T47D (cell line): ENCODE results near the gene MGA.

ENCODE experiments used
- DNase-seq, 2 experiments: peaks; one replicate each; pipeline versions ENCODE4 v3.0.0 to v3.0.0-alpha.2; 2011 to 2012; ENCODE audit warnings: low read depth in 1 of 2, low spot score in 1 of 2
- JUND ChIP-seq: IDR thresholded peaks from 2 replicates; pipeline ENCODE4 v1.6.1; 2012; ENCODE audit warnings: low read depth
- in situ Hi-C: cut with HindIII; loops from 2 replicates; pipeline ENCODE4 v1.10.0; 2016; ENCODE audit warnings: low sequenced_read_pairs, low pct_unique_long_range_greater_than_20kb

The MGA gene

DNA sequence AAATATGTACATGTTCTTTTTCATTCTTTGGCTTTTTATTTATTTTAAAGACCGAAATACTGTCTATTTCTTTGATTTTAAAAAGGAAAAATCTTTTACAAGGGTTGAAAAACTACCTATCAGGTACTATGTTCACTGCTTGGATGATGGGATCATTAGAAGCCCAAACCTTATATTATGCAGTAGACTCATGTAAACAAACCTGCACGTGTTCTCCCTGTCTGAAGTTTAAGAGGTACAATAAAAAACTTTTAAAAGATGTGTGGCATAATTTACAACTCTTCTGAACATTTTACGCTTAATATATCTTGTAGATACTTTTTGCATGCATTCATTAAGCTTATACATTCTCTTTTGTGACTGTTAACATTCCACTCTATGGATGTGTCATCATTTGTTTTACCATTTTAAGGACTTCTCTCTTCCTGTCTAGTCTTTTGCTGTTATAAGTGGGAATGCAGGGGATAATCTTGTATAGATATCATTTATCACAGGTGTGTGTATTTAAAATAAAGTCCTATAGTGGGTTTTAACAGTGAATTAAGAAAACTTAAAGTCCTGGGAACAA lies 6.2 kb downstream of the MGA start:
- no peak for TF ChIP-seq JUND
- in situ Hi-C loops, result no loop called here
- no peak for DNase-seq

DNA sequence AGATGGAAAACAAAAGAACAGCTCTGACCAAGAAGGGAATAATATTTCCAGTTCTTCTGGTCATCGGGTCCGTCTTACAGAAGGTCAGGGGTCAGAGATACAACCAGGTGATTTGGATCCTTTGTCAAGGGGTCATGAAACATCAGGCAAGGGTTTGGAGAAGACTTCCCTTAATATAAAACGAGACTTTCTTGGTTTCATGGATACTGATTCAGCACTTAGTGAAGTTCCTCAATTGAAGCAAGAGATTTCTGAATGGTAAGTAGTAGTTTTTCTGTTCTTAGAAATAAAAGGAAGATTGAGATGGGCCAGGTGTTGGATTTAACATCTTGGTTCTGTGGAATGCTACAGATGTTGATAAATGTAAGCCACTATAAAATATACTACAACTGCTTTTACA lies 9.5 kb downstream of the MGA start:
- in situ Hi-C loops, result no loop called here
- no peak for TF ChIP-seq JUND
- DNase-seq, result no peak

DNA sequence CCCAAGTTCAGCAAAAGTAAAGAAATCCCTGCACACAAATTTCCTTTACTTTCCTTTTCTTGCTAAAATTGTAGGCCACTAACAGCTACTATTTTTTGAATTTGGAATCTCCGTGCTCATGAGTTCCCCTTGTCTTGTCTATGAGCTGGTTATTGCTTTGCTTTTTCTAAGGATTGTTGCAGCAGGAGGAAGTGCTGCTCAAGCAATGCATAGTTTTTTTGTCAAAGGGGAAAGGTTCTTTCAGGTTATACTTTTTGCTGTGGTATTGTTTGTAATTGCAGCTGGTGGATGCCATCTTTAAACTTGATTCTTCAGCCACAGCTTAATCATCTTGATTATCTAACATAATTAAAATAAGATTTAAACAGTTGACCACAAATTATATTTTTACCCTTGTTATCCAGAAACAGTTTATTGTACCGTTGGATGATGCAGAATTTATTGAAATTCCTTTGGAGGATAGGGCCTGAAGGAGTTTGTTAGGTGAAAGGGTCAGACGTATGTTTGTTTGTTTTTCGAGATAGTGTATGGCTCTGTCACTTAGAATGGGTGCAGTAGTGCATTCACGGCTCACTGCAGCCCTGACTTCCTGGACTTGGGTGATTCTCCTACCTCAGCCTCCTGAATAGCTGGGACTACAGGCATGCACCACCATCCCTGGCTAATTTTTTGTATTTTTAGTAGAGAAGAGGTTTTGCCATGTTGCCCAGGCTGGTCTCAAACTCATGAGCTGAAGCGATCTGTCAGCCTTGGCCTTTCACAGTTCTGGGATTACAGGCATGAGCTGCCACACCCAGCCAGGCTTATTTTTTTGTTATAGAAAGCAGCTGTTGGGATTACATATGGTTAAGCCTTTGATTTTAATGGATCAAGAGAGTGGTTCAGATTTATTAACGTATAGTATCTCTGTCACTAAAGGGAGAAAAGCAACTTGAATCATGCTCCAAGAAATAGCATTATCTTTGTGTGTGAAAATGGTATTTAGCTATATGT lies 11.7 kb downstream of the MGA start:
- in situ Hi-C loops, result no loop called here
- no peak for DNase-seq

DNA sequence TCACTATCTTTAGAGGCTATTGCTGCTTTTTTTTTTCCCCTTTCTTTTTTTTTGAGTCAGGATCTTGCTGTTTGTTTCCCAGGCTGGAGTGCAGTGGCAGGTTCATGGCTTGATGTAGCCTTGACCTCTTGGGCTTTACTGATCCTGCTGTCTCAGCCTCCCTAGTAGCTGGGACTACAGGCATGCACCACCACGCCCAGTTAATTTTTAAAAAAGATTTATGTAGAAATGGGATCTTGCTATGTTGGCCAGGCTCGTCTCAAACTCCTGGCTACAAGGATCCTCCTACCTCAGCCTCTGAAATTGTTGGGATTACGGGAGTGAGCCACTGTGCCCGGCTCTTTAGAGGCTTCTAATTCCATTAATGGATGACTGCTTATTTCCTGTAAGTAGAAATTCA lies 15.1 kb downstream of the MGA start:
- in situ Hi-C loops, result no loop called here
- no peak for DNase-seq
- TF ChIP-seq JUND, result no peak

More for the DNA sequence above, 11.7 kb downstream of the MGA start:
- TF ChIP-seq JUND, result no peak

DNA sequence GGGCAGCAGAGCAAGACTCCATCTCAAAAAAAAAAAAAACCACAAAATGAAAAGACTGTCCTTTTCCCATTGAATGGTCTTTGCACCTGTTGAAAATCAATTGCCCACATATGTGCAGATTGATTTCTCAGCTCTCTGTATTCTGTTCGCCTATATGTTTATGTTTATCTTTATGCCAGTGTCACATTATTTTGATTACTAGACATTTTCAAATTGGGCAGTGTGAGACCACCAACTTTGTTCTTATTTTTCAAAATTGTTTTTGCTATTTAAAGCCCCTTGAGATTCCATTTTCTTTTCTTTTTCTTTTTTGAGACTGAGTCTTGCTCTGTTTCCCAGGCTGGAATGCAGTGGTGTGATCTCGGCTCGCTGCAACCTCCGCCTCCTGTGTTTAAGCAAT lies 18.5 kb downstream of the MGA start:
- TF ChIP-seq JUND, result no peak
- in situ Hi-C loops, result no loop called here

DNA sequence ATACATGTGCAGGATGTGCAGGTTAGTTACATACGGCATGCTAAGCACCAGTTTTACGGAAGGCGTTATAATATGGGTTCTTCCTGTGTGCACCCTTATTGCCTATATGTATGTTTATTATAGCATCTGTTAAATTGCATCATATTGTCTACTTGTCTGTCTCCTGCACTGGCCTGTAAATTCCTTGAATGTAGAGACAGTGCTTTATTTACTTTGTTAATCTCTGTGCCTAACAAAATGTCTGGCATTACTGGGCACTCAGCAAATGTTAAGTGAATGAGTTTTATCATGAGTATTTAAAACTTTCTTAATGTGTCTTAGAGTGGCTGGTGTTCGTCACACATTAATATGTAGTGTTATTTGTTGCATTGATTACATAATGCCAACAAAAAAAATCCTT lies 23.8 kb downstream of the MGA start:
- no peak for DNase-seq
- in situ Hi-C loops, result no loop called here
- no peak for TF ChIP-seq JUND

More for the DNA sequence above, 18.5 kb downstream of the MGA start:
- DNase-seq, result no peak

DNA sequence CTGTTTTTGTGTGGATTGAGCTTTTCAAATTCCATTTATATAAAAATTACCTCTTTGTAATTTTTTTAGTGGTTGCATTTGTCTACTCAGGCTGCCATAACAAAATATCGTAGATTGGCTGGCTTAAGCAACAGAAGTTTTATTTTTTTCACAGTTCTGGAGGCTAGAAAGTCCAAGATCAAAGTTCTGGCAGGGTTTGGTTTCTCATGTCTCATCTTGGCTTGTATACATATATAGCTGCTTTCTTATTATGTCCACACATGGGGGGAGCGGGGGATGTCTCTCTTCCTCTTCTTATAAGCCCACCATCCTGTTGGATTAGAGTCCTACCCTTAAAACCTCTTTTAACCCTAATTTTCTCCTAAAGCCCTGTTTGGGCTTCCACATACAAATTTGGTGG lies 28.5 kb downstream of the MGA start:
- TF ChIP-seq JUND, result no peak
- in situ Hi-C loops, result no loop called here
- DNase-seq, result no peak

DNA sequence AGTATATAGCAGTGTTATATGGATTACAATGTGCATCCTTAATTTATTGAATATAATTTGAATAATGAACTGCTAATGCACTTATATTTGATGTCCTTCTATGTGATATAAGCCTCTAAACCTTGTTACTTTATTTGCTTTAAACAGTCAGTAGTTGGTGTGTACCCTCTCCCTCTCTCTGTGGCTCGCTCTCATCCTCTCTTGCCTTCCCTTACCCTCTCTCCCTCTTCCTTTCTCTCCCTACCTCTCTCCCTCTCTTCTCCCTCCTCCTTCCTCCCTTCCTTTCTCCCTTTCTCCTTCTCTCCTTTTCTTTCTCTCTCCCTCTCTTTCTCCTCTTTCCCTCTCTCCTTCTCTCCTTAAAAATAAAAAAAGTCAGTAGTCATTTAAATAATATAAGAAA lies 28.9 kb downstream of the MGA start:
- in situ Hi-C loops, result no loop called here
- no peak for DNase-seq
- no peak for TF ChIP-seq JUND

DNA sequence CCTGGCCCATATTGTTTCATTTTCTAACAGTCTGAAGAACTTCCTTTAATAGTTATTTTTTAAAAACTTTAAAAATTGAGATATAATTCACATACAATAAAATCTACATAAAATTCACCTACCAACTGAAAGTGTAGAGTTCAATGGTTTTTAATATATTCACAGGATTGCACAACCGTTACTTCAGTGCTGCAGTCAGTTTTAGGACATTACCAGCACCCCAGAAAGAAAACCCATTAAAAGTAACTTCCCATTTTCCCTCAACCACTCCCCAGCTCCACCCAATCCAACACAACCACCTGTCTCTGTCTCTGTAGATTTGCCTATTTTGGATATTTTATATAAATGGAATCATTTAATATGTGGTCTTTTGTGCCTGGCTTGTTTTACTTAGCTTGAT lies 29.6 kb downstream of the MGA start:
- in situ Hi-C loops, result no loop called here
- no peak for DNase-seq
- no peak for TF ChIP-seq JUND

DNA sequence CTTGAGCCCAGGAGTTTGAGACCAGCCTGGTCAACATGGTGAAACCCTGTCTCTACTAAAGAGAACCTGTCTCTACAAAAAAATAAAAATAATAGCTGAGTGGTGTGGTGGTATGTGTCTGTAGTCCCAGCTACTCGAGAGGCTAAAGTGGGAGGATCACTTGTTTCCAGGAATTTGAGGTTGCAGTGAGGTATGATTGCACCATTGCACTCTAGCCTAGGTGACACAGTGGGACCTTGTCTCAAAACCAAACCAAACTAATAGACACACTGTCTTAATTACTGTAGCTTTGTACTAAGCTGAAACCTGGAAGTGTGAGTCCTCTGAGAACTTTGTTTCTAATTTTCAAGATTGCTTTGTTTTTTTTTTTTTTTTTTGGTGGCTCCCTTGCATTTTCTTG lies 30.4 kb downstream of the MGA start:
- in situ Hi-C loops, result no loop called here
- DNase-seq, result no peak
- no peak for TF ChIP-seq JUND

DNA sequence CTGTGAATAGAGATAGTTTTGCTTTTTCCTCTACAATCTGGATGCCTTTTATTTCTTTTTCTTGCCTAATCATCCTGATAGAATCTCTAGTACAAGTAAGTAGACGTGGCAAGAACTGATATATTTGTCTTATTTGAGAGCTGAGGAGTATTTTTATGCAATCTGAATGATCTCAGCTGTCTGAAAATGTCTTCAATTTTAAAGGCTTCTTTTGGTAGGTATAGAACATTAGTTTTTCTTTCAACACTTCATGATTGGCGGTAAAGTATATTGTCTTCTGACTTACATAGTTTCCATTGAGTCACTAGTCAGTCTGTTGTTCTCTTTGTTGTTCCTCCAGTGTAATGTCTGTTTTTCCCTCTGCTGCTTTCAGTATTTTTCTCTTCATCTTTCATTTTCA lies 31.3 kb downstream of the MGA start:
- TF ChIP-seq JUND, result no peak
- DNase-seq, result no peak
- in situ Hi-C loops, result no loop called here

DNA sequence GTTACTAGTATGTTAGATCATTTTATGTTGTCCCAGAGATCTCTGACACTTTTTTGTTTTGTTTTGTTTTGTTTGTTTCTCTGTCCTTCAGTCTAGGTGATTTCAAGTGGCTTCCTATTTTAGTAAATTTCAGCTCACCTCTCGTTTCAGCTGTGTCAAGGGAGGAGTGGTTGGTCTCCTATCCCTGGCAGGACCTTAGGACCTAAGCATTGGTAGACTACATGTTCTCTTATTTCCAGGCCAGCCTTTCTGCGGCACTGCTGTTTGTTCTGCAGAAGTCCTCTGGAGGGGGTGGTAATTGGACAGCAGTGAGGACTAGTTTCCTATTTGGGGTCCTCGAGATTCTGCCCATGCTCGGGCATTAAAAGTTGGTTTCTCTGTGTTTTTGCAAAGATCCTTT lies 31.8 kb downstream of the MGA start:
- no peak for DNase-seq
- in situ Hi-C loops, result no loop called here
- no peak for TF ChIP-seq JUND

DNA sequence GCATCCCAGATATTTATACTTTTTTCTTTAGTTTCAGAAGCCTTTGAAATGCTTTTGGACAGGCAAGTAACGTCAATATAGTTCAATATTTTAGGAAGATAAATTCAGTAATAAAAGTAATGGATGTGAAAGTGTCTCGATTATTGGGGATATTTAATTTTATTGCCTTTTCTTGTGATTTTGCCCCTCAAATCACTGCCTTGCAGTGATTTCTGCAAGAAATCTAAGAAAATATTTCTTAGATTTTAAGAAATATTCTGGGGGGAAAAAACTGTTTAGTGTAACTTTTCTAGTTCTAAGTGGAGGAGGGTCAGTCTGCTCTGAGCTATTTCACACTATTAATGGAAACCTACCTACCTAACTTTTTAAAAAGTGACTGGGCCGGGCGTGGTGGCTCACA lies 33.6 kb downstream of the MGA start:
- DNase-seq, result no peak
- no peak for TF ChIP-seq JUND
- in situ Hi-C loops, result no loop called here
